GM21367 (cell line): ENCODE data around the gene CR1L.
"Not testable (repeated sequence)": the region's sequence is repeated elsewhere in the genome, so short reads cannot be mapped to it uniquely, and the experiment has no call there.

Experiments used
- ATAC-seq: cut with Tn5 transposase; IDR thresholded peaks from one replicate; pipeline ENCODE4 v1.9.1; 2021; ENCODE audit not compliant: unreplicated experiment

Gene CR1L

DNA sequence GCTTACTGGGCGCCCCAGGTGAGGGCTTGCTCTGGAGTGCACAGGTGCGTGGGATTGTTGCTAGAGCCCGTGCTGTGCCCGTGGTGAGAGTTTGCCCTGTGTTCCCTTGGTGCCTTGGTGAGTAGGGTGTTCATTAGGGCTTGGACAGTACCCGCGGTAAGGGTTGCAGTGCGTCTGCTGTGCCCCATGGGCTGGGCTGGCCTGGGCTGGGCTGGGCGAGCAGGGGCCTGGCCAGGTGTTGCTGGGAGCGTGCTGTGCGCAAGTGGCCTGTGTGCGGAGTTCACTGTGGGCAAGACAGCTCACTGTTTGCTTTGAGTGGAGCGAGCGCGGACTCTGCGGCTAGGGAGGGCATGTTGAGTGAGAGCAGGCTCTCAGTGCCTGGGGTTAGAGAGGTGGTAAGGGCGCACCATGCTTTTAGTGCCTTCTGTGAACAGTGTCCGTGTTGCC lies 725 bp downstream of the CR1L start:
- ATAC-seq, result no peak

DNA sequence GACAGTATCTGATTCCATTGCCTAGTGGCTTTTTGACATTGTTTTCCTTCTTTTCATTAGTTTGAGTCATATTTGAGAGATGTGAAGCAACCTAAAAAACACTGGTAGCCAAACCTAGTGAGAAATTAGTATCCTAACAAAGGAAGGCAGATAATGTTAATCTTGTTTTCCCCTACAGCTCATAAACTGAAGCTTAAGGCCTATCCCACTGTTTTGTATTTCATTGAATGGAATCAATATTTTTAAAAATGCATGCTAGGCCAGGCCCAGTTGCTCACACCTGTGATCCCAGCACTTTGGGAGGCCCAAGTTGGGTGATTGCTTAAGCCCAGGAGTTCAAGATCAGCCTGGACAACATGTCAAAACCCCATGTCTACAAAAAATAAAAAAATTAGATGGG lies 1.2 kb downstream of the CR1L start:
- no peak for ATAC-seq

DNA sequence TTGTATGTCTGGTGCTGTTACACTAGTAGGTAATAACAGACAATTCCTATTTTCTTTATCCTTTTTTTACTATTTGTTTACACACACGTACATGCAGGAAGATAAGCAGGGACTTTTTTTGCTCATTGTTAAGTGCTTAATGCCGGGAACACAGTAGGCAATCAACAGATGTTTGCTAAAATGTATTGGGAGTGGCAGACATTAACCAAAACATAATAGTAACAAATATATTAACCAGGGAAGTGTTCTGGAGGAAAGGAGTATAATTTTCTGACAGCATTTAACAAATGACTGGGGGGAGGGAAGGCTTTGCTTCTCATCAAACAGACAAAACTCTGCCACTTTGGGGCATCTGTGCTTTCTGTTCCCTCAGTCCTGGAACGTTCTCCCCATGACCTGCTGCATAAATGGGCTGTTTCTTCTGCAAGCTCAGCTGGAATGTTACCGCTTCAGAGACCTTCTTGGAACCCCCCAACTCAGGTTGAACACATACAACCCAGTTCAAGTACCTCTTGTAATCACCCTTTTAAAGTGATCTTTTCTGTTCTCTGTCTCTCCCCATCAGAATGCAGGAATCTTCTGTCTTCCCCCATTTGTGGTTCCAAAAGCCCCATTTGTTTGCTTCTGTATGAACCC lies 2.1 kb downstream of the CR1L start:
- no peak for ATAC-seq

DNA sequence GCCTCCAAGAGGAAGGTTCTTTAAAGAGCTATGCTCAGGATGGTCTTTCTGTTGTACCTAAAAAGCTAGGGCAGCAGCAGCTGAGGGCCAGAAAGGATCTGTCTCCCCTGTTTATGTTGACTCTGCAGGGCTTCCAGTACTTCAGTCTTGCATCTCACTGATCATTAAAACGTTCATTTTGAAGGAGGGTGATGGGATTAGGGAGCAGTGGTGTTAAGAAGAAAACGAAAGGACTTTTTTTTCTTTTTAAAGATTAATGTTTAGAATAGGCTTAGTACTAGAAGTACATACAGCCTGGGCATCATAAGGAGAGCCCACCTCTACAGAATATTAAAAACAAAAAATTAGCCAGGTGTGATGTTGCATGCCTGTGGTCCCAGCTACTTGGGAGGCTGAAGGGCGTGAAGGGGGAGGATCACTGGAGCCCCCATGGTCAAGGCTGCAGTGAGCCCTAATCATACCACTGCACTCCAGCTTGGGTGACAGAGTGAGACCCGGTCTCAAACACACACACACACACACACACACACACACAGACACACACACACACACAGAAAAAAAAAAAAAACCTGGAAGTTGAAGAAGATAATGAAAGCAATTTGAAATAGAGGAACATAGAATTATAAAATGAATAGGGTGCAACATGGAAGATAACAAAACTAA lies 2.9 kb downstream of the CR1L start:
- ATAC-seq, result no peak

DNA sequence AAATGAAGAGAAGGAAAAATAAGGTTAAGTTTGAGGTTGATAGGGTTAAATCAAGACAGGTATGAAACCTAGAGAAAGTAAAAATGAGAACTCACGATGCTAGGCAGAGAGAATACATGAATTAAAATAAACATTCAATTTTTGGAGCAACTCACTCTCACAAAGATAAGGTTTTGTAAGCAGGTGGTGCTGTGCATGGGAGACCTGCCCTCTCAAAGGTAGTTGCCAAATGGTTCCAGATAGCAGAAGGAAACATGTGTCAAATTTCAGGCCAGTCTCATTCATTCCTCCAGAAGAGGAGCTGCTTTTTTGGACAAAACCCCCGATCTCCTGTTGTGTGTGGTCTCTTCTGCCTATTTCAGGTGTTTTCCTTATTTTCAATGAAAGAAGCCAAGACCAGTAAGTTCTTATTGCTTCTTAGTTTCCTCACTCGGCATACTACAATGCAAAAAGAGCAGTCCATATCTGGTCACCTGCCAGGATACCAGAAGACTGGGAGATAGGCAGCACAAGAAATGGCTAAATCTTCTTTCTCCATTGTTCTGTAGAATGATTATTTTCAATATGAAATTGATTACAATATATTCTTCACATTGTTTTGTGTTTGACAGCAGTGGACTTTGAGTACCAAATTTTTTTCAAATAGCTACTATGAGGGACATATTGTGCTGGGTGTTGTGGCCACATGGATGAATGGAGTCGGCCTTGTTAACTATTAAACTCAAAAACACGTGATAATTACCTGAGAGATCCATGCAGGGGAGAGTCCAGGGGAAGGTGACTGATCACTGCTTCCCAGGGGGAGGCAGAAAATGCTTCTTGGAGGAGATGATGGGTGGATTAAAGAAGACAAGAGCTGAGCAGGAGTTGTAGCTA lies 3.6 kb downstream of the CR1L start:
- no peak for ATAC-seq

DNA sequence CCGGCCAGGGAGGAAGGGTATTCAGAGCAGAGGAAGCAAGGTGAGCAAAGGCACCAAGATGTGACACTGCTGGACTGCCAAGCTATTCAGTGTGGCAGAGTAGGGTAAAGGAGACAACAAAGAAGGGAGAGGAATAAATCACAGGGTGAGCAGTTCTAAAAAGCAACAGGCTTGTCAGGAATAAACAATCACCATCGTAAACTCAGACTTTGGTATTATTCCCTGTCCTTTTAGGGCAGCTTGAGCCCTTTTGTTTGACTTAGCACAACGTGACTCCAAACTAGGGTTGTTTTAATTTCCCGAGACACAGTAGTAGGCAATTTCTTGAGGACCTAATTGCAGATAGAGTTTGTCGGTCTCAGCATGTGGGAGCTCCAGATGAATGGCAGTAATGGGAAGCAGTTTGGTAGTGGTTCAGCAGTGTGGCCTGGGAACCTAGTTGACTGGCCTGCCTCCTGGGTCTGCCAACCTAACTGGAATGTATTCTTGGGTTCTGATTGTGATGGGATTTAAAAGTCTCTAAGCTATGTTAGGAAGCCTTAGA lies 4.3 kb downstream of the CR1L start:
- ATAC-seq, result no peak

DNA sequence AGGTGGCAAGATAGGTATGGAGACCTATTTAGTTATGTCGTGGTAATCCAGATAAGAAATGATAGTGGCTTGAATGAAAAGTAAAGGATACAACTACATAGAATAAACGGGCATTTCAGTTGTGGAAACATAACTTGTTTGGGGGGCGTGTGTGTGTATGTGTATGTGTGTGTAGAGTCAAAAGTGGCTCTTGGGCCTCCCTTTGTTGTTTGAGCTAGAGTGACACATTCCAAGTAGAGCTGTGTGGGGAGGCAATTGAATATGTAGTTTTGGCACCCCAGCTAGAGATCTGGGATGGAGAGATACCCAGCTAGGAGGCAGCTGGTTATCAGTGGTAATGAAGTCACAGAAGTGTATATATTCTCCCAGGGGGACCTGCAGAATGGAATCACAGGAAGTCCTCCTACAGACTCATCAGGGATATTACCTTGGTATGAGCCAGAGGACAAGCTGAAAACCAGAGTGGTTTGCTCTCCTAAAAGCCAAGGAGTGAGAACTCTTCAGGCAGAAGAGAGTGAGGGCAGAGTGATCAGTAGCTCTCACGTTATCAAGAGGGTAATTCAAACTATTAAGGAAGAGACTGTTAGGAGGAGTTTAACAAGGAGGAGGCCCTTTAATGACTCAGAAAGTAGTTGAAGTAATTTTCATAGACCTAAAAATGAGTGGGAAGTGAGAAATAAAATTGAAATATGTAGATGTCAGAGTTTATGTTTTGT lies 5.1 kb downstream of the CR1L start:
- no peak for ATAC-seq

DNA sequence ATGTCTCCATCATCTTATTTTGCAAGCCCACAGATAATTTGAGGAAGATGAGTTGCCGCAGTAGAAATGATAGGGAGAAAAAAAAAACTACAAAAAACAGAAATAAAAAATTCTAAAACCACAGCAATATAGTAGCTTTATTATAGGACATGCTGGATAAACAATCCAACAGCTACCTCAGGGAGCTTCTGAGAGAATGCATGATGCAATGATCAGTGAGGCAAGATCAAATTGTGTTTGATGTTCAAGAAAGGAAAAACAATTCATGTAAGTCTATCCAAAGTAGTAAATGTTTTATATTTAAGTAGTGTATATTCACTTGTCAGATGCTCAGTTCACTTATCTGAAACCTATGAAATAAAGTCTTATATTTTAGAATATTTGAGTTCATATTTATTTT lies 6.7 kb downstream of the CR1L start:
- ATAC-seq, result no peak

DNA sequence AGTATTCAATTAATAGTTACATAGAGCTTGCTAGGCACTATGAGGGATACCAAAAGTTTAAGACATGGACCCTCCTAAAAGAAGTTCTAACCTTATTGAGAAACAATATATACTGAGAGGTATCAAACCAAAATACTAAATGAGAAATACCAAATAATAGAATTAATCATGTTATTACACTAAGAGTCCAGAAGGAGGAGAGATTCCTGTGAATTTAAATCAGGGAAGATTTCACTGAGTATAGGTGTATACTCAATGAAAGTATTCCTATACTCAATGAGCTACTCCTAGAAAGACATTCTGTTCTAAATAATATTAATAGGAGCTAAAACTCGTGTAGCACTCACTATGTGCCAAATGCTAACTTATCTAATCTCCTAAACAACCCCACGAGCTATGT lies 9.4 kb downstream of the CR1L start:
- ATAC-seq, result no peak

DNA sequence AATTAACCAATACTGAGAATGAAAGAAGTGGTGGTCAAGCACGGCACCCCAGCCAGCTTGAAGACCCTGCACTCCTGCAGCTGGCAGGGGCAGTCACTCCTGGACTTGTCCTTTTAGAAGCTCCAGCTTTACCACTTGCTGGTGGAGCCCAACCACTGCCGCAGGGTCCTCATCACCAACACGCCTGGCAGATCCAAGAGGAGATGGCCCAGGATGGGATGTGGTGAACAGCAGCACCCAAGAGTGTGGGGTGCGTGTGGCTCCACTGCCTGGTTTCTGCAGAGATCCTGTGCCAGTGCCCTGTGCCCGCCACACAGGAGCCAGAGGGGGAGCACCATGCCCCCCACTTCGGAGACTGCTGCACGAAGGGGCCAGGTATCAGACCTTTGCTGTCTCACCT lies 13.5 kb downstream of the CR1L start:
- ATAC-seq, result no peak

DNA sequence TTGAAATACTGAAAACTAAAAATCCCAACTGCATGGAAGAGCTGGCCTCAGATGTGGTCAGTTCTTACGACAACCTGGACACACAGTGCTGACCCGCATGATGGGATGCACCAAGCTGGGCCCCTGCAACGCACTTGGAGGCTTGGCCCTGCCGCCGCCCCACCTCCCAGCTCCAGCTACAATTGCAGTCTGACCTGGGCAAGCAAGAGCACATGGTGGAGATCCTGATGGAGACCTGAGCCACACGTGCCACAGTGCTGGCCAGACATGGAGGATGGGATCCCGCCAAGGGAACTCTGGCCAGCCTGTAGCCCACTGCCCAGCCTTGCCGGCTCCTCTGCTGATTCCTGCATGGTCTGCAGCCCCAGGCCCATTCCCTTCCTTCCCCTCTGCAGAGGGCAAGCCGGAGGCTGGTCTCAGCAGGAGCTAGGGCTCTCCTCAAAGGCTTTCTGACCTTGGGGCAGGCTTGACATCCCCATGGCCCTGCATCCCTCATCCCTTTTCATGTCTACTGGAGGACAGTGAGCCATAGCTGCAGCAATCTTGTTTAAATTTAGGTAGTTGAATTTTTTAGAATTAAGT lies 14.1 kb downstream of the CR1L start:
- ATAC-seq, result no peak

DNA sequence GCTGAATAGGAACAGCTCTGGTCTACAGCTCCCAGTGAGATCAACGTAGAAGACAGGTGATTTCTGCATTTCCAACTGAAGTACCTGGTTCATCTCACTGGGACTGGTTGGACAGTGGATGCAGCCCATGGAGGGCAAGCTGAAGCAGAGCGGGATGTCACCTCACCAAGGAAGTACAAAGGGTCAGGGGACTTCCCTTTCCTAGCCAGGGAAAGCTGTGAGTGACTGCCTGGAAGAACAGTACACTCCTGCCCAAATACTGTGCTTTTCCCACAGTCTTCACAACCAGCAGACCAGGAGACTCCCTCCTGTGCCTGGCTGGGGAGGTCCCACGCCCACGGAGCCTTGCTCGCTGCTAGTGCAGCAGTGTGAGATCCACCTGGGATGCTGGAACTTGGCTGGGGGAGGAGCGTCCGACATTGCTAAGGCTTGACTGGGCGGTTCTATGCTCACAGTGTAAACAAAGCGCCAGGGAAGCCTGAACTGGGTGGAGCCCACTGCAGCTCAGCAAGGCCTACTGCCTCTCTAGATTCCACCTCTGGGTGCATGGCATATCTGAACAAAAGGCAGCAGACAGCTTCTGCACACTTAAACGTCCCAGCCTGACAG lies 14.7 kb downstream of the CR1L start:
- ATAC-seq, result no peak

DNA sequence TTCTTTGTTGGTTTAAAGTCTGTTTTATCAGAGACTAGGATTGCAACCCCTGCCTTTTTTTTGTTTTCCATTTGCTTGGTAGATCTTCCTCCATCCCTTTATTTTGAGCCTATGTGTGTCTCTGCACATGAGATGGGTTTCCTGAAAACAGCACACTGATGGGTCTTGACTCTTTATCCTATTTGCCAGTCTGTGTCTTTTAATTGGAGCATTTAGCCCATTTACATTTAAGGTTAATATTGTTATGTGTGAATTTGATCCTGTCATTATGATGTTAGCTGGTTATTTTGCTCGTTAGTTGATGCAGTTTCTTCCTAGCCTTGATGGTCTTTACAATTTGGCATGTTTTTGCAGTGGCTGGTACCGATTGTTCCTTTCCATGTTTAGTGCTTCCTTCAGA lies 16.5 kb downstream of the CR1L start:
- not testable (repeated sequence) for ATAC-seq

DNA sequence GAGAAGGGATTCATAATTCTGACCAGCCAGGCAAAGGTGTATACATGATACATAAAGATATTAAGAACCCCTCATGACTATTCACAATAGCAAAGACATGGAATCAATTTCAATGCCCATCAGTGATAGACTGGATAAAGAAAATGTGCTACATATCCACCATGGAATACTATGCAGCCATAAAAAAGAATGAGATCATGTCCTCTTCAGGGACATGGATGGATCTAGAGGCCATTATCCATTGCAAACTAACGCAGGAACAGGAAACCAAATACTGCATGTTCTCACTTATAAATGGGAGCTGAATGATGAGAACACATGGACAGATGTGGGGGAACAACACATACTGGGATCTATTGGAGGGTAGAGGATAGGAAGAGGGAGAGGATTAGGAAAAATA lies 21.4 kb downstream of the CR1L start:
- ATAC-seq, result no peak

DNA sequence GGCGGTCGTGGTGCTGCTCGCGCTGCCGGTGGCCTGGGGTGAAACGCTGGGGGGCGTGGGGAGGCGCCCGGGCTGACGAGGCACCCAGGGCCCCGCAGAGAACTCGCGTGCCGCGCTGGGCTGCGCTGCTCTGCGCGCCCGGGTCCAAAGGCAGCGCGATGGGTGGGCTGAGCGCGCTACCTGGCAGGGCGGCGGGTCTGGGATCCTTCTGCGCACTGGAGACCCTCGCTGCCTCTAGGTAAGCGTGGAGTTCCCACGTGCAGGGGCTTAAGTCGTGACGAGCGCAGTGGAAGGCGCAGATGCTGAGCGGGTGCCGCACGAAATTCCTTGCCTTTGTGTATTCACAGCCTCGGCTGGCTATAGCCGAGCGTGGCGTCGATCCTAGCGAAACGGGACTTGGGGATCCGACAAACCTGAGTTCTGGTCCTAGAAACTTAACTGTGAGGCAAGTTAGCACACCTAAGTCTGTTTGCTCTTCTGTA lies 24.6 kb downstream of the CR1L start:
- no peak for ATAC-seq

DNA sequence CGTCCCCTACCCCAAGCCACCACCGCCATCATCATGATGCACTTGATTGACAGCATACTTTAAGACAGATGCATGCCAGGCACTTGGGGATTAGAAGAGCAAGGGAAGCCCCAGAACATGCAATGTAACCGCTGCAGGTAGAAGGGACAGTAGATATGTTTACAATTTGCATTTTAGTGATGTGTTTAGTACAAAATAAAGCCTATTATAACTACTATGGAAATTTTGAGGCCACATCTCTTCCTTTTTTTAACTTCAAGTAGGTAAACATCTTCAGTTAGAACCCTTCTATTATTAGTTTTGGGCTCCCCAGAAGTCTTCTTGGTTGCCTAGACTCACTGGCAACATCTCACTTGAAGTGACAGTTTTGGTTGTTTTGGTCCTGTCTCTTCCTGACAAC lies 25.3 kb downstream of the CR1L start:
- ATAC-seq, result peak; percentile 77

DNA sequence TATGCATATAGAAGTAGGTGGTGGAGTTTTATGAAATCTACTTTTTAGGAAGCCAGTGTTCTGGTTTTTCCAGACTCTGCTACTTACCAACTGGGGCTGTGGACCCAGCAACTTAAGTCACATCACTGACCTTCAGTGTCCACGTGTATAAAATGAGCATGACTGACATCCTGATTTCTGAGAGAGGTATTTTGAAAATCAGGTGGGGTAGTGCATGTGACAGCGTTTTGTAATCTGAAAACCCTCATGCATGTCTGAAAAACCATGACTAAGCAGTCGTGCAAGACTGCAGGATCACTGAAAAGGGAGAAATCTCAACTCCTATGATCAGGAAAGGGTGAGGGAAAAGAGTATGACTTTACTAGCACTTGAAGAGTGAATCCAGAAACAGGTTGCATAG lies 26.1 kb downstream of the CR1L start:
- ATAC-seq, result no peak

DNA sequence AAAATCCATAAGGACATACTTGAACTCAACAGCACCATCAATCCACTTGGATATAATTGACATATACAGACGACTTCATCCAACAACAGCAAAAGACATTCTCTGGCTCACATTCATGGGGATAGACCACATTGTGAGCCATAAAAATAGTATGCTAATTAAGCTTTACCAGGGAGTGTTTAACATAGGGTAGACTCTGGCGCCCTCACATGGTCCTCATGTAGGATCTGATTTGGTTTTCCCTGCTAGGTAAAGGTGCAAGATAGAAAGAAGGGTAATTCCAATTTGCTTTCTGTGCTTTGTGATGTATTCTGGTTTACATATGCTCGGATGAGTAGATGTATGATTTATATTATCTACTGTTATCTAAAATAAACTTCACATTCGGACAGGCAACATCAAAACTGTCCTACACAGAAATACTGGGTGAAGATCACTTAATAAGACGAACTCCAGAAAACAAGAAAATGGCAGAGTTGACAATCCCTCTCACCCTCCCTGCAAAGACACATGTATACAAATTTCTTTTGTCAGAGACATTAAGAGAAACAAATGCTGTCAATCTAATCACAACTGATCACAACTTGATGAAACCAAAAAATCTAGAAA lies 27.7 kb downstream of the CR1L start:
- no peak for ATAC-seq

DNA sequence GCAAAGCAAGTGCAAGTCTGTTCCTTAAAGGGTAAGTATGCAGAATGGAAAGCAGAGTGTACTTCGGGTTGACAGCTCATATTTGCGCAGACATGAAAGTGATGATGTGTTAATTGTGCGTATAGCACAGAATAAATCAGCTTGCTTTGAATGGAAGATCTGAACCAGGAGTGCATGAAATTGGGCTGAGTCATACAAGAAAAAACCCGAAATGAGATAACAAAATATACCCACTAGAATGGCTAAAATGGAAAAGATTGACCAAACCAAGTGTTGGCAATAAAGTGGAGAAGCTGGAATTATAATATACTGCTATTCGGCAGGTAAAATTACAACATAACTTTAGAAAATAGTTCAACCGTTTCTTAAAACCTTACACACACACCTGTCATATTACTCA lies 28.5 kb downstream of the CR1L start:
- ATAC-seq, result no peak

DNA sequence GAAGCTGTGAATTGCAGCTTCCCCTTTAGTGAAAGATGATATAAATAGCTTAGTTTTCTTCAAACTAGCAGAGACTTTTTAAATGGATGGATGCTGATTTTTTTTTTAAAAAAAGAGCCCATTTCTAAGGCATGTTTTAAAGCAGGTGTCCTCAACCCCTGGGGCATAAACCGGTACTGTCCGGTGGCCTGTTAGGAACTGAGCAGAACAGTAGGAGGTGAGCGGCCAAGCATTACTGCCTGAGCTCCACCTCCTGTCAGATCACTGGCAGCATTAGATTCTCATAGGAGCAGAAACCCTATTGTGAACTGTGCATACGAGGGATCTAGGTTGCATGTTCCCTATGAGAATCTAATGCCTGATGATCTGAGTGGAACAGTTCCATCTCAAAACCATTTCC lies 31.2 kb downstream of the CR1L start:
- no peak for ATAC-seq
